Measurements from ENCODE around the gene SNAP23.

SNAP23 gene

DNA sequence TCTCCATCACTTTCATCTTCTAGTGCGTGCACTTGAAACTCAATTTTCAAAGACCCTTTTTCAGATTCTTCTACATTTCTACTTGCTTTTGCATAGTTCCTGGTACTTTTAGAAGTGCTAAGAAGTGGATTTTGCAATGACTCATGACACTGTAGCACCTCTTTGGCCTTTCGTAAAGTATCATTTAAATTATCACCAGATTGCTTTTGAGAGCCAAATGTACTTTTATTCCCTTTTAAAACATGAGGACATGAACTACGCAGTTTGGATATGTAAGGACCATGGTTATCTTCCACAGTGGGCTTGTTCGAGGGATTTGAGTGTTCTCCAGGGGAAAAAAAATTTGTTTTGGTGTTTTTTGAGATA lies 45.0 kb upstream of the SNAP23 start:
- H3K27ac ChIP-seq (ENCODE audit: low read length): no peak overlapping the region
- H3K4me1 ChIP-seq (ENCODE audit: low read length): no peaks in the 10 kb centered on the region; the same call in 1 of the 2 replicates
- H3K79me2 ChIP-seq (ENCODE audit: low read length): no peaks in the 10 kb centered on the region
- H3K9ac ChIP-seq (ENCODE audit: low read length): no peak overlapping the region
- no peaks in the 10 kb centered on the region for H3K27me3 ChIP-seq (ENCODE audit: low read depth, low read length)
- peaks cover 36% of the 10 kb centered on the region for H3K36me3 ChIP-seq (replicated peaks; ENCODE audit: low read depth, low read length)
- no peaks in the 10 kb centered on the region for H4K20me1 ChIP-seq (ENCODE audit: insufficient read depth, low read length)
- H2AFZ ChIP-seq (ENCODE audit: low read depth, low read length): no peak overlapping the region
- no peaks in the 10 kb centered on the region for H3K9me3 ChIP-seq (ENCODE audit: insufficient read depth, low read length)
- TF ChIP-seq, protein P1, sequence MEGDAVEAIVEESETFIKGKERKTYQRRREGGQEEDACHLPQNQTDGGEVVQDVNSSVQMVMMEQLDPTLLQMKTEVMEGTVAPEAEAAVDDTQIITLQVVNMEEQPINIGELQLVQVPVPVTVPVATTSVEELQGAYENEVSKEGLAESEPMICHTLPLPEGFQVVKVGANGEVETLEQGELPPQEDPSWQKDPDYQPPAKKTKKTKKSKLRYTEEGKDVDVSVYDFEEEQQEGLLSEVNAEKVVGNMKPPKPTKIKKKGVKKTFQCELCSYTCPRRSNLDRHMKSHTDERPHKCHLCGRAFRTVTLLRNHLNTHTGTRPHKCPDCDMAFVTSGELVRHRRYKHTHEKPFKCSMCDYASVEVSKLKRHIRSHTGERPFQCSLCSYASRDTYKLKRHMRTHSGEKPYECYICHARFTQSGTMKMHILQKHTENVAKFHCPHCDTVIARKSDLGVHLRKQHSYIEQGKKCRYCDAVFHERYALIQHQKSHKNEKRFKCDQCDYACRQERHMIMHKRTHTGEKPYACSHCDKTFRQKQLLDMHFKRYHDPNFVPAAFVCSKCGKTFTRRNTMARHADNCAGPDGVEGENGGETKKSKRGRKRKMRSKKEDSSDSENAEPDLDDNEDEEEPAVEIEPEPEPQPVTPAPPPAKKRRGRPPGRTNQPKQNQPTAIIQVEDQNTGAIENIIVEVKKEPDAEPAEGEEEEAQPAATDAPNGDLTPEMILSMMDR (IDR thresholded peaks at IDR 0.05; ENCODE audit: low read depth, low read length): no peak
- H3K4me2 ChIP-seq (ENCODE audit: low read length): no peak overlapping the region
- H3K4me3 ChIP-seq (ENCODE audit: low read length): no peak overlapping the region

DNA sequence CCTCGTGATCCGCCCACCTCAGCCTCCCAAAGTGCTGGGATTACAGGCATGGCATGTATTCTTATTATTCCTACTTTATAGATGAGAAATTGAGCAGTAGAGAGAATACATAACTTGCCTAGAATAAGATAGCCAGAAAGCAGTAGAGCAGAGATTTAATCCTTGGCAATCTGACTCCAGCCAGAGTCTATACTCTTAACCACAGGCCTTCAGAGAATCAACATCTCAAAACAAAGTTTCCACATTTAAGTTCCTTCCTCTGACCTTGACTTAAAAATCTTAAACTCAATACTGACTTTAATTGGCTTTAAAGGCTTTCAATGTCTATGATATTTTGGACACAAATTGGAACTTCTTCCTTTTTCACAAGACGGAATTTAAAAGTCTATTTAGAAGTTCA lies 41.6 kb upstream of the SNAP23 start:
- TF ChIP-seq, protein P1 (IDR thresholded peaks at IDR 0.05; ENCODE audit: low read depth, low read length): no peak
- TF ChIP-seq EZH2phosphoT487 (IDR thresholded peaks at IDR 0.05; ENCODE audit: low read depth): no peak
- Histone ChIP-seq H3K4me3 (ENCODE audit: low read length) (no peak overlapping the region), H3K4me2 (ENCODE audit: low read length) (no peak overlapping the region), H3K4me1 (ENCODE audit: low read length) (peaks cover 13% of the 10 kb centered on the region), H3K9ac (ENCODE audit: low read length) (no peak overlapping the region), H2AFZ (ENCODE audit: low read depth, low read length) (no peak overlapping the region), H3K27me3 (ENCODE audit: low read depth, low read length) (no peaks in the 10 kb centered on the region), H3K36me3 (replicated peaks; ENCODE audit: low read depth, low read length) (peaks cover 21% of the 10 kb centered on the region), H4K20me1 (ENCODE audit: insufficient read depth, low read length) (no peaks in the 10 kb centered on the region), H3K79me2 (ENCODE audit: low read length) (peaks cover 2% of the 10 kb centered on the region; the same call in 1 of the 2 replicates), H3K9me3 (ENCODE audit: insufficient read depth, low read length) (peaks cover 7% of the 10 kb centered on the region; the same call in 1 of the 2 replicates), H3K27ac (ENCODE audit: low read length) (no peak overlapping the region)

DNA sequence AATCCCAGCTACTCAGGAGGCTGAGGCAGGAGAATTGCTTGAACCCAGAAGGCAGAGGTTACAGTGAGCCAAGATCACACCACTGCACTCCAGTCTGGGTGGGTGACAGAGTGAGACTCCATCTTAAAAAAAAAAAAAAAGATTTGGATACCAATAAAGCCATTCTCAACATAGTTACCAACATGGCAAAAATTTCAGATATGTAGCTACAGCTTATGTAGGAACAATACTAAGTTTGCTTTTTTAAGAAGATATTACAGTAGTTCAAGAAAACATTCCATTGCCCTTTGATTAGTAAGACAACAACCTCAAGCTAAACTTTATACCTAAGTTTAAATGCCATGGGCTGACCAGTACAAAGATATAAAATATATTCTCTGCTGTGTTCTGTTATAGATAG lies 38.9 kb upstream of the SNAP23 start:
- Histone ChIP-seq H3K4me3 (ENCODE audit: low read length) (no peak overlapping the region), H3K79me2 (ENCODE audit: low read length) (peaks cover 2% of the 10 kb centered on the region; the same call in 1 of the 2 replicates), H3K36me3 (replicated peaks; ENCODE audit: low read depth, low read length) (peaks cover 2% of the 10 kb centered on the region), H3K9me3 (ENCODE audit: insufficient read depth, low read length) (peaks cover 7% of the 10 kb centered on the region; the same call in 1 of the 2 replicates), H4K20me1 (ENCODE audit: insufficient read depth, low read length) (no peaks in the 10 kb centered on the region), H3K27me3 (ENCODE audit: low read depth, low read length) (no peaks in the 10 kb centered on the region), H3K27ac (ENCODE audit: low read length) (no peak overlapping the region), H3K4me2 (ENCODE audit: low read length) (no peak overlapping the region), H3K9ac (ENCODE audit: low read length) (no peak overlapping the region), H2AFZ (ENCODE audit: low read depth, low read length) (no peak overlapping the region), H3K4me1 (ENCODE audit: low read length) (peaks cover 13% of the 10 kb centered on the region)
- TF ChIP-seq EZH2phosphoT487 (IDR thresholded peaks at IDR 0.05; ENCODE audit: low read depth): no peak
- TF ChIP-seq, protein P1 (IDR thresholded peaks at IDR 0.05; ENCODE audit: low read depth, low read length): no peak

DNA sequence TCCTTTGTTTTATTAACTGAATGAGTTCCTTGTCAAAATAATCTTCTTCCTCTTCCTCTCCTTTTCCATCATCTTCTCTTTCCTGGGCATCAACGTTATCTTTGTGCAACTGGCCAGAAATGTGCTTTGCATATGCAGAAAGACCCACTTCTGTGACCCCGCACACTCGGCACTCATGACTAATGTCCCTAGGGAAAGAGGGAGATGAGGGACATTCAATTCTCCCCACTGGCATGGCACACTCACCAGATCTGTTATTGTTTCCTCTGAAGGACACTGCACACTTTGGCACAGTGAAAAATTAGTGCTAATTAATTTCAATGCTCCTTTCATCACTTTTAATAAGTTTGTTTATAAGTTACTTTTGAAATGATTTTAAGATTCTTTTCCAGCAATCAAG lies 38.5 kb upstream of the SNAP23 start:
- H2AFZ ChIP-seq (ENCODE audit: low read depth, low read length): no peak overlapping the region
- H3K9me3 ChIP-seq (ENCODE audit: insufficient read depth, low read length): peaks cover 7% of the 10 kb centered on the region; the same call in 1 of the 2 replicates
- H3K4me1 ChIP-seq (ENCODE audit: low read length): peaks cover 13% of the 10 kb centered on the region
- no peak overlapping the region; the same call in 1 of the 2 replicates for H3K27ac ChIP-seq (ENCODE audit: low read length)
- no peak overlapping the region for H3K4me3 ChIP-seq (ENCODE audit: low read length)
- no peaks in the 10 kb centered on the region for H3K27me3 ChIP-seq (ENCODE audit: low read depth, low read length)
- no peak overlapping the region for H3K4me2 ChIP-seq (ENCODE audit: low read length)
- H3K79me2 ChIP-seq (ENCODE audit: low read length): peaks cover 2% of the 10 kb centered on the region; the same call in 1 of the 2 replicates
- TF ChIP-seq, protein P1 (IDR thresholded peaks at IDR 0.05; ENCODE audit: low read depth, low read length): no peak
- TF ChIP-seq EZH2phosphoT487 (IDR thresholded peaks at IDR 0.05; ENCODE audit: low read depth): no peak
- H3K36me3 ChIP-seq (replicated peaks; ENCODE audit: low read depth, low read length): no peaks in the 10 kb centered on the region
- H4K20me1 ChIP-seq (ENCODE audit: insufficient read depth, low read length): no peaks in the 10 kb centered on the region
- H3K9ac ChIP-seq (ENCODE audit: low read length): no peak overlapping the region
